CD14-positive monocyte (primary cell): ENCODE results near the gene DNAH11. TPM values are rescaled to one million over a fixed set of nuclear protein-coding genes. Genes with fewer than 3 reads are reported as not detected.

ENCODE experiments used
- DNase-seq, 3 donors: peaks; one replicate each; pipeline ENCODE4 v3.0.0-alpha.2; 2011 to 2022
- H2AFZ ChIP-seq: 2 replicates; pipeline ENCODE4 v1.6.0; 2012; ENCODE audit warnings: mild to moderate bottlenecking, low read depth, low read length, inconsistent platforms; ENCODE audit not compliant: insufficient read depth, poor library complexity, severe bottlenecking
- H3K27ac ChIP-seq, 2 donors: 1 replicate in 1 of 2; 2 replicates in 1 of 2; pipeline ENCODE4 v1.5.1; 2012 to 2013; ENCODE audit warnings: low read length in 2 of 2, control low read depth in 1 of 2, inconsistent platforms in 1 of 2, low read depth in 1 of 2, mild to moderate bottlenecking in 1 of 2
- H3K27me3 ChIP-seq, 2 donors: one replicate each; pipeline versions ENCODE4 v1.6.0 to v1.6.1; 2011 to 2013; ENCODE audit warnings: low read length in 2 of 2; ENCODE audit not compliant: control insufficient read depth in 2 of 2, insufficient read depth in 2 of 2
- H3K36me3 ChIP-seq, 2 donors: replicated peaks in 1 of 2; 1 replicate in 1 of 2; 2 replicates in 1 of 2; pipeline versions ENCODE4 v1.5.1 to v1.6.1; 2012 to 2013; ENCODE audit warnings: low read length in 2 of 2, control low read depth in 1 of 2, inconsistent platforms in 1 of 2, mild to moderate bottlenecking in 1 of 2; ENCODE audit not compliant: insufficient read depth in 2 of 2, control insufficient read depth in 1 of 2
- H3K4me1 ChIP-seq, 2 donors: 1 replicate in 1 of 2; 2 replicates in 1 of 2; pipeline versions ENCODE4 v1.5.1 to v1.6.1; 2012 to 2013; ENCODE audit warnings: low read length in 2 of 2, control low read depth in 1 of 2, inconsistent platforms in 1 of 2, mild to moderate bottlenecking in 1 of 2, moderate library complexity in 1 of 2; ENCODE audit not compliant: insufficient read depth in 2 of 2, control insufficient read depth in 1 of 2
- H3K4me2 ChIP-seq: replicated peaks from 2 replicates; pipeline ENCODE3; 2012; ENCODE audit warnings: low read length, moderate library complexity, mild to moderate bottlenecking; ENCODE audit not compliant: poor library complexity, severe bottlenecking; ENCODE audit errors: extremely low read depth
- H3K4me3 ChIP-seq, 3 experiments: fragments of 200-600 bp in 1 of 3; sonication (generic) in 1 of 3; replicated peaks in 1 of 3; 1 replicate in 2 of 3; 2 replicates in 1 of 3; pipeline ENCODE4 v1.5.1; 2011 to 2013; ENCODE audit warnings: low read length in 3 of 3, mild to moderate bottlenecking in 3 of 3, control low read depth in 2 of 3, low read depth in 2 of 3, inconsistent platforms in 1 of 3, moderate library complexity in 1 of 3
- H3K79me2 ChIP-seq: 2 replicates; pipeline ENCODE4 v1.6.0; 2012; ENCODE audit warnings: mild to moderate bottlenecking, control low read depth, inconsistent platforms, low read length, moderate library complexity; ENCODE audit not compliant: insufficient read depth
- H3K9ac ChIP-seq: 2 replicates; pipeline ENCODE4 v1.6.0; 2017; ENCODE audit warnings: low read length, mild to moderate bottlenecking; ENCODE audit not compliant: insufficient read depth, poor library complexity, severe bottlenecking
- H3K9me3 ChIP-seq, 2 donors: replicated peaks in 1 of 2; 1 replicate in 1 of 2; 2 replicates in 1 of 2; pipeline versions ENCODE4 v1.5.1 to v1.6.1; 2012 to 2013; ENCODE audit warnings: low read length in 2 of 2, control low read depth in 1 of 2; ENCODE audit not compliant: control insufficient read depth in 1 of 2, insufficient read depth in 1 of 2
- H4K20me1 ChIP-seq: 2 replicates; pipeline ENCODE4 v1.6.0; 2012; ENCODE audit warnings: mild to moderate bottlenecking, low read length, control low read depth, moderate library complexity; ENCODE audit not compliant: insufficient read depth
- H3K27ac Mint-ChIP-seq, 7 donors: one replicate each; pipeline ENCODE4 v1.8.0; 2020; ENCODE audit warnings: mild to moderate bottlenecking in 7 of 7, mixed read lengths in 7 of 7, moderate library complexity in 6 of 7, inconsistent platforms in 2 of 7
- H3K27me3 Mint-ChIP-seq, 3 donors: one replicate each; pipeline ENCODE4 v1.8.0; 2021 to 2022; ENCODE audit warnings: low read depth in 3 of 3, mild to moderate bottlenecking in 3 of 3, mixed read lengths in 3 of 3, moderate library complexity in 3 of 3, inconsistent platforms in 1 of 3
- H3K36me3 Mint-ChIP-seq, 2 donors: one replicate each; pipeline ENCODE4 v1.8.0; 2020; ENCODE audit warnings: mixed read lengths in 2 of 2, inconsistent platforms in 1 of 2, mild to moderate bottlenecking in 1 of 2
- H3K4me1 Mint-ChIP-seq: one replicate; pipeline ENCODE4 v1.8.0; 2020; ENCODE audit warnings: mild to moderate bottlenecking, mixed read lengths
- H3K4me3 Mint-ChIP-seq, 2 donors: one replicate each; pipeline ENCODE4 v1.8.0; 2020; ENCODE audit warnings: mild to moderate bottlenecking in 2 of 2, mixed read lengths in 2 of 2, moderate library complexity in 1 of 2
- H3K9me3 Mint-ChIP-seq, 7 donors: one replicate each; pipeline ENCODE4 v1.8.0; 2020 to 2022; ENCODE audit warnings: mixed read lengths in 7 of 7, mild to moderate bottlenecking in 6 of 7, moderate library complexity in 6 of 7, inconsistent platforms in 2 of 7
- CTCF ChIP-seq: fragments of 200-600 bp; IDR thresholded peaks from one replicate; pipeline ENCODE4 v1.8.0; 2022; ENCODE audit warnings: antibody characterized with exemption, mild to moderate bottlenecking
- WGBS: methylation state at CpG from one replicate; pipeline ENCODE4 v1.1.5; 2013; ENCODE audit warnings: missing lambda C conversion rate; ENCODE audit not compliant: insufficient coverage; 5-methylcytosine and 5-hydroxymethylcytosine counted together
- intact Hi-C, 2 donors: fragments of 100-400 bp; cut with micrococcal nuclease; formaldehyde crosslinking; loops; one replicate each; pipeline versions ENCODE4 v1.15.0 to v1.15.1; 2023
- polyA plus RNA-seq, 3 donors: library from polyadenylated mRNA; depleted of rRNA in 1 of 3; unstranded in 2 of 3; stranded (reverse) in 1 of 3; fragments of 300-500 nt in 2 of 3; fragments of >200 nt in 1 of 3; fragmentation: Illumina TruSeq in 2 of 3; gene quantifications; 1 replicate in 2 of 3; 2 replicates in 1 of 3; pipeline ENCODE4 v1.2.3, GENCODE V29; 2012 to 2021

Gene DNAH11
- polyA plus RNA-seq, 3 donors: not detected

GRCh38 chr7:21754963-21755362 lies 212.1 kb downstream of the DNAH11 start:
- intact Hi-C loops: no loop called here
- Histone ChIP-seq H3K4me3 (no peak overlapping the region), H3K27ac (no peak overlapping the region), H3K9ac (no peak overlapping the region), H3K4me1 (no peaks in the 10 kb centered on the region), H2AFZ (no peak overlapping the region), H3K4me2 (no peak overlapping the region), H3K27me3 (no peaks in the 10 kb centered on the region), H3K79me2 (no peaks in the 10 kb centered on the region), H3K36me3 (no peaks in the 10 kb centered on the region), H4K20me1 (no peaks in the 10 kb centered on the region), H3K9me3 (no peaks in the 10 kb centered on the region)
- no peak overlapping the region for H3K27ac Mint-ChIP-seq
- no peak for DNase-seq
- no peaks in the 10 kb centered on the region for H3K9me3 Mint-ChIP-seq
- 80% methylated on average over 1 of the region's 3 CpGs for WGBS
- no peaks in the 10 kb centered on the region for H3K4me1 Mint-ChIP-seq
- no peak overlapping the region for H3K4me3 Mint-ChIP-seq
- H3K27me3 Mint-ChIP-seq: peaks cover 0 to 4% (median 2%) of the 10 kb centered on the region in 3 donors
- no peak for TF ChIP-seq CTCF
- no peaks in the 10 kb centered on the region for H3K36me3 Mint-ChIP-seq

- no peaks in the 10 kb centered on the region for H3K27me3 ChIP-seq
- H4K20me1 ChIP-seq: no peaks in the 10 kb centered on the region
- no peaks in the 10 kb centered on the region for H3K36me3 ChIP-seq
- H3K9me3 ChIP-seq: no peaks in the 10 kb centered on the region
- no peak overlapping the region for H3K4me3 ChIP-seq
- H3K9ac ChIP-seq: no peak overlapping the region
- DNase-seq: no peak
- Mint-ChIP-seq H3K4me3 (no peak overlapping the region), H3K27me3 (peaks cover 0 to 2% (median 2%) of the 10 kb centered on the region in 3 donors), H3K27ac (no peak overlapping the region), H3K9me3 (no peaks in the 10 kb centered on the region), H3K4me1 (no peaks in the 10 kb centered on the region), H3K36me3 (no peaks in the 10 kb centered on the region)
- no peaks in the 10 kb centered on the region for H3K4me1 ChIP-seq
- H3K79me2 ChIP-seq: no peaks in the 10 kb centered on the region
- intact Hi-C loops: no loop called here
- TF ChIP-seq CTCF: no peak
- 67% methylated on average over 7 of the region's 11 CpGs for WGBS
- no peak overlapping the region for H3K27ac ChIP-seq
- no peak overlapping the region for H2AFZ ChIP-seq
- no peak overlapping the region for H3K4me2 ChIP-seq
Observed at GRCh38 chr7:21757537-21758282, 214.9 kb downstream of the DNAH11 start.
